Ascending aorta (tissue), 2 donors: ENCODE data around the gene SDR39U1. TPM values are rescaled to one million over a fixed set of nuclear protein-coding genes. Genes with fewer than 3 reads are reported as not detected.
"Not testable (repeated sequence)": the region's sequence is repeated elsewhere in the genome, so short reads cannot be mapped to it uniquely, and the experiment has no call there.

Experiments
- DNase-seq, 2 donors: peaks; one replicate each; pipeline ENCODE4 v3.0.0-alpha.2; 2019; ENCODE audit warnings: low spot score in 2 of 2
- H3K27ac ChIP-seq, 2 donors: fragments of 200-600 bp; sonication (generic); one replicate each; pipeline ENCODE4 v1.5.1; 2016 to 2017; ENCODE audit warnings: mild to moderate bottlenecking in 1 of 2
- H3K27me3 ChIP-seq: fragments of 200-600 bp; sonication (generic); one replicate; pipeline ENCODE4 v1.5.1; 2017
- H3K36me3 ChIP-seq, 2 donors: fragments of 200-600 bp; sonication (generic); one replicate each; pipeline ENCODE4 v1.5.1; 2016
- H3K4me1 ChIP-seq, 2 donors: fragments of 200-600 bp; sonication (generic); one replicate each; pipeline ENCODE4 v1.5.1; 2016 to 2017; ENCODE audit warnings: mild to moderate bottlenecking in 1 of 2
- H3K4me3 ChIP-seq, 2 donors: fragments of 200-600 bp; sonication (generic); one replicate each; pipeline ENCODE4 v1.5.1; 2016 to 2017; ENCODE audit warnings: mild to moderate bottlenecking in 1 of 2
- H3K9me3 ChIP-seq, 2 donors: fragments of 200-600 bp; sonication (generic); one replicate each; pipeline ENCODE4 v1.5.1; 2016
- intact Hi-C: fragments of 100-400 bp; cut with DNase I; formaldehyde crosslinking; loops from one replicate; pipeline ENCODE4 v1.15.1; 2023
- total RNA-seq: library from RNA; depleted of rRNA; stranded (reverse); fragments of >200 nt; gene quantifications from one replicate; pipeline ENCODE4 v1.1.0, GENCODE V29; 2016
- TF ChIP-seq, protein P1 (sequence below), 3 experiments: fragments of 200-600 bp in 2 of 3; fragments of 450-650 bp in 1 of 3; sonication (generic) in 2 of 3; IDR thresholded peaks; one replicate each; pipeline ENCODE4 v1.5.1; 2016 to 2019; ENCODE audit warnings: antibody characterized with exemption in 3 of 3, mild to moderate bottlenecking in 1 of 3, moderate library complexity in 1 of 3

The SDR39U1 gene
- total RNA-seq, 1 donor from 2014 or later, result 98.3 TPM

- H3K4me1 ChIP-seq, result no peaks in the 10 kb centered on the region
- H3K36me3 ChIP-seq, result no peaks in the 10 kb centered on the region
- no peak for DNase-seq
- TF ChIP-seq, protein P1, sequence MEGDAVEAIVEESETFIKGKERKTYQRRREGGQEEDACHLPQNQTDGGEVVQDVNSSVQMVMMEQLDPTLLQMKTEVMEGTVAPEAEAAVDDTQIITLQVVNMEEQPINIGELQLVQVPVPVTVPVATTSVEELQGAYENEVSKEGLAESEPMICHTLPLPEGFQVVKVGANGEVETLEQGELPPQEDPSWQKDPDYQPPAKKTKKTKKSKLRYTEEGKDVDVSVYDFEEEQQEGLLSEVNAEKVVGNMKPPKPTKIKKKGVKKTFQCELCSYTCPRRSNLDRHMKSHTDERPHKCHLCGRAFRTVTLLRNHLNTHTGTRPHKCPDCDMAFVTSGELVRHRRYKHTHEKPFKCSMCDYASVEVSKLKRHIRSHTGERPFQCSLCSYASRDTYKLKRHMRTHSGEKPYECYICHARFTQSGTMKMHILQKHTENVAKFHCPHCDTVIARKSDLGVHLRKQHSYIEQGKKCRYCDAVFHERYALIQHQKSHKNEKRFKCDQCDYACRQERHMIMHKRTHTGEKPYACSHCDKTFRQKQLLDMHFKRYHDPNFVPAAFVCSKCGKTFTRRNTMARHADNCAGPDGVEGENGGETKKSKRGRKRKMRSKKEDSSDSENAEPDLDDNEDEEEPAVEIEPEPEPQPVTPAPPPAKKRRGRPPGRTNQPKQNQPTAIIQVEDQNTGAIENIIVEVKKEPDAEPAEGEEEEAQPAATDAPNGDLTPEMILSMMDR (IDR thresholded peaks at IDR 0.05), result no peak
- H3K27ac ChIP-seq, result no peak overlapping the region
- intact Hi-C loops, result no loop called here
- H3K27me3 ChIP-seq, result no peaks in the 10 kb centered on the region
- H3K4me3 ChIP-seq, result no peak overlapping the region
- H3K9me3 ChIP-seq, result no peaks in the 10 kb centered on the region
Observed at GRCh38 chr14:24463017-24463883, 20.7 kb upstream of the SDR39U1 start.

DNA sequence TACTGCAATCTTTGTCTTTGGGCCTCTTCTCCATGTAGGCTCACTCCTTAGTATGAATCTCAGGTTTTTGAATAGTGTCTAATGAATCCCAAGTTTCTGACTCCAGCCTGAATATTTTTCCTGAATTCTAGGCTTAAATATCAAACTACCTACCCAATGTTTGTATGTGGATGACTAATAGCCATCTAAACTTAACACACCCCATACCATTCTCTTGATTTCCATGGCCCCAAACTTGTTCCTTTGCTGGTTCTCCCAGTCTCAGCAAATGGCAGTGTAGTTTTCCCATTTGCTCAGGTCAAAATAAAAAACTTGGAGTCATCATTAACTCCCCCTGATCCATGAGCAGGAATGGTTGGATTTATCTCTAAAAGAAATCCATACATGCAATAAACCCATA is 18.8 kb upstream of the SDR39U1 start:
- Histone ChIP-seq H3K36me3 (no peaks in the 10 kb centered on the region), H3K27ac (no peak overlapping the region)
- intact Hi-C loops, result no loop called here

GRCh38 chr14:24459331-24459730 is 16.8 kb upstream of the SDR39U1 start:
- intact Hi-C loops, result no loop called here
- Histone ChIP-seq H3K27me3 (no peaks in the 10 kb centered on the region), H3K4me3 (no peak overlapping the region), H3K36me3 (no peaks in the 10 kb centered on the region), H3K4me1 (no peaks in the 10 kb centered on the region), H3K9me3 (no peaks in the 10 kb centered on the region), H3K27ac (no peak overlapping the region)
- DNase-seq, result no peak
- TF ChIP-seq, protein P1 (IDR thresholded peaks at IDR 0.05), result no peak

More for the DNA sequence above, 18.8 kb upstream of the SDR39U1 start:
- H3K4me3 ChIP-seq, result no peak overlapping the region
- no peaks in the 10 kb centered on the region for H3K4me1 ChIP-seq
- H3K27me3 ChIP-seq, result no peaks in the 10 kb centered on the region
- TF ChIP-seq, protein P1 (IDR thresholded peaks at IDR 0.05), result no peak
- no peak for DNase-seq
- H3K9me3 ChIP-seq, result no peaks in the 10 kb centered on the region

GRCh38 chr14:24458736-24459135 is 16.2 kb upstream of the SDR39U1 start:
- no peak for DNase-seq
- Histone ChIP-seq H3K36me3 (no peaks in the 10 kb centered on the region), H3K27ac (no peak overlapping the region), H3K4me1 (no peaks in the 10 kb centered on the region), H3K27me3 (no peaks in the 10 kb centered on the region), H3K9me3 (no peaks in the 10 kb centered on the region), H3K4me3 (no peak overlapping the region)
- intact Hi-C loops, result no loop called here
- TF ChIP-seq, protein P1 (IDR thresholded peaks at IDR 0.05), result no peak

- no peaks in the 10 kb centered on the region for H3K36me3 ChIP-seq
- H3K27me3 ChIP-seq, result no peaks in the 10 kb centered on the region
- no peaks in the 10 kb centered on the region for H3K4me1 ChIP-seq
- DNase-seq, result no peak
- H3K4me3 ChIP-seq, result no peak overlapping the region
- intact Hi-C loops, result no loop called here
- H3K9me3 ChIP-seq, result no peaks in the 10 kb centered on the region
- TF ChIP-seq, protein P1 (IDR thresholded peaks at IDR 0.05), result no peak
- no peak overlapping the region for H3K27ac ChIP-seq
Observed at GRCh38 chr14:24456980-24457379, 14.4 kb upstream of the SDR39U1 start.

GRCh38 chr14:24450828-24451227 is 8.3 kb upstream of the SDR39U1 start:
- H3K4me1 ChIP-seq, intact Hi-C loops, DNase-seq, H3K27me3 ChIP-seq, H3K4me3 ChIP-seq, H3K36me3 ChIP-seq, H3K9me3 ChIP-seq, H3K27ac ChIP-seq: not testable (repeated sequence)
